HepG2 (cell line): ENCODE results near the gene VASN. TPM values are rescaled to one million over a fixed set of nuclear protein-coding genes. Genes with fewer than 3 reads are reported as not detected.

ENCODE experiments used
- LBX2 ChIP-seq: sonication (generic); formaldehyde crosslinking; IDR thresholded peaks from 2 replicates; pipeline ENCODE4 v1.5.0; 2020; ENCODE audit warnings: missing genetic modification reagents, mild to moderate bottlenecking, borderline replicate concordance
- MAZ ChIP-seq, 2 experiments: sonication (generic) in 1 of 2; formaldehyde crosslinking in 1 of 2; IDR thresholded peaks; 2 replicates each; pipeline versions ENCODE4 v1.5.0 to v1.6.1; 2012 to 2020; ENCODE audit warnings: low read depth in 2 of 2, mild to moderate bottlenecking in 2 of 2, borderline replicate concordance in 1 of 2, improper control_type of control experiment in 1 of 2, low read length in 1 of 2, missing genetic modification reagents in 1 of 2, moderate library complexity in 1 of 2
- PRDM4 ChIP-seq: sonication (generic); formaldehyde crosslinking; IDR thresholded peaks from 2 replicates; pipeline ENCODE4 v1.9.0; 2021; ENCODE audit warnings: missing genetic modification reagents, borderline replicate concordance
- THAP7 ChIP-seq: sonication (generic); formaldehyde crosslinking; IDR thresholded peaks from 2 replicates; pipeline ENCODE4 v1.8.1; 2023; ENCODE audit warnings: mild to moderate bottlenecking, missing genetic modification reagents
- ZBED4 ChIP-seq: sonication (generic); formaldehyde crosslinking; IDR thresholded peaks from 2 replicates; pipeline ENCODE4 v1.4.0; 2020; ENCODE audit warnings: missing genetic modification reagents, borderline replicate concordance
- ZNF317 ChIP-seq: sonication (generic); formaldehyde crosslinking; IDR thresholded peaks from 2 replicates; pipeline ENCODE4 v1.5.0; 2020; ENCODE audit warnings: mild to moderate bottlenecking, missing genetic modification reagents
- ZNF335 ChIP-seq: sonication (generic); formaldehyde crosslinking; IDR thresholded peaks from 2 replicates; pipeline ENCODE4 v1.4.0; 2020; ENCODE audit warnings: missing genetic modification reagents
- ZNF430 ChIP-seq: sonication (generic); formaldehyde crosslinking; IDR thresholded peaks from 2 replicates; pipeline ENCODE4 v1.9.0; 2021; ENCODE audit warnings: mild to moderate bottlenecking, missing genetic modification reagents
- ZNF605 ChIP-seq: sonication (generic); formaldehyde crosslinking; IDR thresholded peaks from 2 replicates; pipeline ENCODE4 v1.8.0; 2022; ENCODE audit warnings: mild to moderate bottlenecking, missing genetic modification reagents
- polyA plus RNA-seq, 8 experiments: library from polyadenylated mRNA; depleted of rRNA in 3 of 8; stranded (reverse) in 7 of 8; unstranded in 1 of 8; fragments of >200 nt; fragmentation: Illumina TruSeq in 4 of 8; extraction: Trizol in 4 of 8; gene quantifications; 2 replicates each; pipeline versions ENCODE4 v1.2.1 to v1.2.3, GENCODE V29; 2011 to 2016; ENCODE audit warnings: low read depth in 4 of 8, missing spikeins in 1 of 8, mixed read lengths in 1 of 8; ENCODE audit not compliant: insufficient read depth in 1 of 8
- total RNA-seq, 5 experiments: library from RNA; depleted of rRNA; stranded (reverse); fragments of >200 nt; fragmentation: Illumina TruSeq; extraction: Trizol; gene quantifications; 2 replicates each; pipeline ENCODE4 v1.2.3, GENCODE V29; 2016; ENCODE audit warnings: low read depth in 1 of 5

Gene VASN
- total and polyA plus RNA-seq, 2 of the 13 experiments (the other 11 are each of a cell fraction or from before 2014, with no cell fraction given) = 8.4 to 18.2 TPM

- TF ChIP-seq ZBED4 (CRISPR knock-in tag) (no peak), ZNF430 (no peak), PRDM4 (CRISPR knock-in tag) (no peak), ZNF605 (CRISPR knock-in tag) (no peak), LBX2 (CRISPR knock-in tag) (no peak), ZNF335 (CRISPR knock-in tag) (no peak), THAP7 (CRISPR knock-in tag) (no peak), MAZ (IDR thresholded peaks at IDR 0.05; ENCODE audit: borderline replicate concordance, low read depth, low read length) (no peak), MAZ (CRISPR knock-in tag; IDR thresholded peaks at IDR 0.05; ENCODE audit: low read depth) (no peak), ZNF317 (CRISPR knock-in tag) (no peak)
- TF ChIP-seq, all 625 proteins: peak for 0
Observed at GRCh38 chr16:4411684-4412083, 40.0 kb downstream of the VASN start (continued).
